GM19438 (cell line): ENCODE results near the gene EHBP1L1.
A peak's percentile ranks its signal among the peaks of the same experiment; 100 is the strongest.
"Not testable (repeated sequence)": the region's sequence is repeated elsewhere in the genome, so short reads cannot be mapped to it uniquely, and the experiment has no call there.

Experiments used
- ATAC-seq: cut with Tn5 transposase; IDR thresholded peaks from one replicate; pipeline ENCODE4 v1.9.1; 2021; ENCODE audit warnings: low read depth; ENCODE audit not compliant: unreplicated experiment

The EHBP1L1 gene

DNA sequence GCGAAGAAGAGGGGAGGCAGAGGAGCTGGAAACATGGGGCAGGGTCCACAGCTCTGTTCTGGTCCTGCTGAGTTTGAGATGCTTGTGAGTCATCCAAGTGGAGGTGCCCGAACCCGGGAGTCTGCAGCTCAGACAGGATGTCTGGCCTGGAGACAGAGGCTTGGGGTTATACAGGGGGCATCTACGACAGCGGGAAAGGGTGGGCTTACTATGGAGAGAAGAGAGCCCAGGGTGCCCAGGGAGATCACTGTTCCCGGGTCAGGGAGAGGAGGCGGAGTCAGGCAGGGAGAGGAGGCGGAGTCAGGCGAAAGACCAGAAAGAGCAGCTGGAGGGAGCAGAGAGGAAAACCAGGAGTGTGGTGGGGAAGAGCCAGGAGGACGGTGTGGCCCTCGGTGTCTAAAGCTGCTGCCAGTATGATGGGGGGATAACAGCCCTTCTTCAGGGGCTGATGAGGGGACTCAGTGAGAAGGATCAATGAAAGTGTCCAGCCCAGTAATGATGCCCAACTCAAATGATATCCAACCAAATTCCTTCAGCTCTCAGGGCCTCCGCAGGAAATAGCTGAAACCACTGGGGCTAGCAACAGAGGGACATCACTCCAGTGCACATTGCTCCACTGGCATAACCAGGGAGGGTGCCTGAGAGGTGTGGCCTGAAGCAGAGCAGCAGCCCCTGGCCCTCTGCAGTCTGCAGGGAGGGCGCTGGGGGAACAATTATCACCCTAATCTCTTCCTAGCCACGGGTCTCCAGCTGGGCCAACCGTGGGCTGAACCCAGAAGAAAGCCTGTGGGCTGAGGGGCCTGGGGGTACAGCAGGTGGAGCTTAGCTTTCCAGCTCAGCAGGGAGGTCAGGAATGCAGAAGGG lies 15.1 kb upstream of the EHBP1L1 start:
- no peak for ATAC-seq

DNA sequence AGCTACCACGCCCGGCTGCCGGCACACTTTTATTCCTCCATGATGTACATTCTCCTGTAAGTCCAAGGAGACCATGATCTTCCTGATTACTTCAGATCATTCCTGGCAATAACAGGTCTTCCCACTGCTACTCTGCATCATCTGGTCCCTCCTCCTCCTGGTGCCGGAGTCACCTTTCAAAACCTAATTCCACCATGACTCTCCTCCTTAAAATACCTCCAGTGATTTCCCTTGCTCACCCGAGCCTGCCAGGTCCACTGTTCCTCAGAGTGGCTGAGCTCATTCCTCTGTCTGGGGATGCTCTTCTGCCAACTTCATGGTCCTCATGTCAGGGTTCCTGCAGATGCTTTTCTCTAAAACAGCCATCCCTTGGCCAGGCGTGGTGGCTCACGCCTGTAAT lies 13.8 kb upstream of the EHBP1L1 start:
- ATAC-seq, result no peak

DNA sequence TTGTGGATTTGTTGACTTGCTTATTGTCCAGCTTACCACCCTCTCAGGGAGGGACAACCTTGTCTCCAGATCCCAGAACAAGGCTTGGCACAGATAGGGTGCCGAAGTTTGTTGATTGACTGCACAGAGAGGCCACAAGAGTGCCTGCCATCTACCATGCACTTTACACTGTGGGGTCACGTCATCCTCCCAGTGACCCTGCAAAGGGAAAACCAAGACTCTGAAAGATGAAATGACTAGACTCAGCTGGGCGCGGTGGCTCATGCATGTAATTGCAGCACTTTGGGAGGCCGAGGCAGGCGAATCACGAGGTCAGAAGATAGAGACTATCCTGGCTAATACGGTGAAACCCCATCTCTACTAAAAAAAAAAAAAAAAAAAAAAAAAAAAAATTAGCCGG lies 13.1 kb upstream of the EHBP1L1 start:
- ATAC-seq, result no peak

DNA sequence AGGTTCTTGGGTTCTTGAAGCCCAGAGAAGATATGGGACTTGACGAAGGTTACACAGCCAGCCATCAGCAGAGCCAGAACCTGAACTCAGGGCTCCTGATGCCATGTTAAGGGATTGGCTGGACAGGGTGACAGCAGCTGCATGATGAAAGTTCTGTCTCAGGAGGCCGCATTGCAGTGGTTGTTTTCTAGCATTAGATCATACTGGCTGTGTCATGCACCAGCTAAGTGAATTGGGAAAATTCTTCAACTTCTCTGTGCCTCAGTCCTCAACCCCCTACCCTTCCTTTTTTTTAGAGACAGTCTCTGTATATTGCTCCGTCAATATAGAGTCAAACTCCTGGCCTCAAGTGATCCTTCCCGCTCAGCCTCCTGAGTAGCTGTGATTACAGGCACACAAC lies 12.3 kb upstream of the EHBP1L1 start:
- no peak for ATAC-seq

DNA sequence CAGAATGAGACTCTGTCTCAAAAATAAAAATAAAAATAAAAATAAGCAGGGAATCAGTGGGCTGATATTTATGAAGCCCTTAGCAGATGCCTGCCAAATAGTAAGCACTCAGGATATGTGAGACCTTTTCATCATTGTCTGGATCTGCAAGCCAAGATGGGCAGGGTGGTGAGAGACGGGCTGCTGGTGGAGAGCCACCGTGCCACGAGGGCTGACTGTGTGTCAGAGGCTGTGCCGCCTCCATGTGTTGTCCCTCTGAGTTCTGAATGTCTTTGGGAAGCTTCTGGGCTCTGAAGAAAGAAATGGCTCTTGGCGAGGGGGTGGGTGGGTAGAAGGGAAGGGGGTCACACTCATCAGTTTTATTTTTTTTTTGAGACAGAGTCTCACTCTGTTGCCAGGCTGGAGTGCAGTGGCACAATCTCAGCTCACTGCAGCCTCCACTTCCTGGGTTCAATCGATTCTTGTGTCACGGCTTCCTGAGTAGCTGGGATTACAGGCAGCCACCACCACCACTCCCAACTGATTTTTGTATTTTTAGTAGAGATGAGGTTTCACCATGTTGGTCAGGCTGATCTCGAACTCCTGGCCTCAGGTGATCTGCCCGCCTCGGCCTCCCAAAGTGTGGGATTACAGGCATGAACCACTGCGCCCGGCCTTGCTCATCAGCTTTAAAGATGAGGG lies 10.8 kb upstream of the EHBP1L1 start:
- ATAC-seq, result not testable (repeated sequence)

DNA sequence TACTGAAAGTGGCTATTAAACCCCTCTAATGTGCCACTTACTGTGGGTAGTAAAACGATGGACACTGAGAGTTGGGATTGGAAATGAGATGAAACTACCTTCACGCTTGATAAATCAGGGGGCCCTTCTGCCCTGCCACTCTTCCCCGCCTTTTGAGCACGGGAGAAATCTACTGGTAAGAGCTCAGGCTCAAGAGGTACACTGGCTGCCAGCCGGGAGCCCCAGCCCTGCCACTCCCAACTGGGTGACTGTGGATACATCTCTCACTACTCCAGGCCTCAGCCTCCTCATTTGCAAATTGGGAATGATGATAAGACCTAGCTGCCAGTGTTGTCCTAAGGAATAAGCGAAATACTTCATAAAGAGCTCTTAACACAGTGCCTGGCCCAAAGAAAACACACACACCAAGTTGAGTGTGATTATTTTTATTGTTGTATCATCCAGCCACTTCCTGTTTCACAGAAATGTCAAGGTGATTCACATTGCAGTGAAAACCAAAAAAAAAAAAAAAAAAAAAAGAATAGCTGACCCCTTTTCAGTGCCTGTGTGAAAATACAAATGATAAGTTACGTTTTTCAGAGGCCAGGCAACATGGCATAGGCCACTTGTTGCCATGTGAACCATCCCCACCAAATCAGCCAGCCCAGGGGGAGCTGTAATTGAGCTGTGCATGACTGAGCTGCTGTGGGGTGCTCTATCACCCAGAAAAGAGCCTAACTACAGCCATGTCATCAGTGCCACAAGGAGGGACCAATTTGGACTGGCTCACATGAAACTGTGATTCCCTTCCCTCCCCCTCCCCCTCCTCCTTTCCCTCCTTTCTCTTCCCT lies 10.0 kb upstream of the EHBP1L1 start:
- no peak for ATAC-seq

DNA sequence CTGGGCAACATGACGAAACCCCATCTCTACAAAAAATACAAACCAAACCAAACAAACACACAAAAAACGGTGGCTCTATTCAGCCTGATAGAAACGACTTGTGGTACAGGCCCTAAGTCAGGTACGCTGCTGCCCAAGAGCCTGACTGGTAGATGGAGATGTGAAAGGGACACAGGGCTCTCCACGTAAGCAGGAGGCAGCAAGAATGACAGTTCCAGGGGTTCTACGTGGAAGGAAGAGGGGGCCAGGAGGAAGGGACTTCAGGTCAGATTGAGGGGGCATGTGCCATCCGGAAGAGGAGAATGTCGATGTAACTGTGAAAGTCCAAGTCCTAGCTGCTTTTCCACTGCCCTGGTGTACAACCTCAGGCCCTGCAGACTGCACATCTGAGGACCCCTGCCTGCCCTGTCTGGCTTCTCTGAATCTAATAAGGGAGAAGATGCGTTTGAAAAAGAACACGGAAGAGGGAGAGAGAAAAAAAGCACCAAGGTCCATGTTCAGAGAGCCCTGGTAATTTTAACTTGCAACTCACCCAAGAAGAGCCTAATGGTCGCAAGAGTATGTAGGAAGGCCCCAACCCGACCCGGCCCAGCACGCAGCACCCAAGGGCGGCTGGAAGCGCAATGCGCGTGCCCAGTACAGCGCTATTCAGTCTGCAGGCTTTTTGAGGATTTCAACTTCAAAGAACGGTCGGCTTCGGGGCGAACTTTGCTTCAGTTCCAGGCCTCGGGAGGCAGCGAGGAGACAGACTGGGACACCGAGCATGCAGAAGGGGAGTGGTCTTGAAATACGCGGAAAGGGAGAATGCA lies 6.5 kb upstream of the EHBP1L1 start:
- ATAC-seq, result peak; percentile 3

DNA sequence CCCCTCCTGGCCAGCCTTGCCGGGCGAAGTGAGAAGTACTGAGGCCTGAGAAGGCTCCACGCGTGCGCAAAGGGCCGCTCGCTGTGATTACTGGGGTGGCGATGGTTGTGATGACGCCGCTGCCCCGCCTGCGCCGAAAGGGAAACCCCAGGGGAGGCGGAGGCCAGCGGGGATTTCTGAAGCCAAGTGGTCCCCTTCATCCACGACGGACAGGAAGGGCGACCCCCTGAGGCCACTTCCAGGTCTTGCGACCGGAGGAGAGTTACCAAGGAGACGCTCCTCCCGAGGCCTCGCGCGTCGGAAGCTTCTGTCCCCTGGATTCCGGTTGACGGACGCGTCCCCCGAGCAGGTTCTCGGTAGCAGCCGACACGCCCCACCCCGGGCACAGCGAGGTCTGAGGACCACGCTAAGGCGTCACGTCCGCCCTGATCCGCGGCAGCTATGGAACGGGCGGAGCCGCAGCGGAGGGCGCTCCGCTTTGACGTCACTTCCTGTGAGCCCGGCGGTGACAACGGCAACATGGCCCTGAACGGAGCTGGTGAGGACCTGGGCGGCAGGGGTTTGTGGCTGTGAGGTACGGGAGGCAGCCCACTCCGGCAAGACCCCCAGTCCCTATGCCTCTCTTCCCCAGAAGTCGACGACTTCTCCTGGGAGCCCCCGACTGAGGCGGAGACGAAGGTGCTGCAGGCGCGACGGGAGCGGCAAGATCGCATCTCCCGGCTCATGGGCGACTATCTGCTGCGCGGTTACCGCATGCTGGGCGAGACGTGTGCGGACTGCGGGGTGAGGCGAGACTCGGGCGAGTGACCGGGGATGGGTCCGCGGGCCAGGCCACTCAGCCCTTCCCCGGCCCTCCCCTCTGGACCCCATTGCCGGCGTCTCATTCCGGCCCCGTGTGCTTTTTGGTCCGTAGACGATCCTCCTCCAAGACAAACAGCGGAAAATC lies 5.6 kb upstream of the EHBP1L1 start, which contains the start of gene ZNRD2:
ZNRD2 (plus strand) TSS at position 505 of the 946 bp plus-strand sequence; CDS start at position 520, 15 bp downstream.
- peak; percentile 51 for ATAC-seq

DNA sequence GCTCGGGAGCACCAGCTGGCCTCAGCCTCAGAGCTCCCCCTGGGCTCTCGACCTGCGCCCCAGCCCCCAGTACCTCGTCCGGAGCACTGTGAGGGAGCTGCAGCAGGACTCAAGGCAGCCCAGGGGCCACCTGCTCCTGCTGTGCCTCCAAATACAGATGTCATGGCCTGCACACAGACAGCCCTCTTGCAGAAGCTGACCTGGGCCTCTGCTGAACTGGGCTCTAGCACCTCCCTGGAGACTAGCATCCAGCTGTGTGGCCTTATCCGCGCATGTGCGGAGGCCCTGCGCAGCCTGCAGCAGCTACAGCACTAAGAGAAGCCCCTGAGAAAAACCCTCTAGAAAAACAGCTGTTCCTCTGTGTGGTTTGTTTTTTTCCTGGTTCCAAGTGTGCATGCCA lies 4.4 kb upstream of the EHBP1L1 start:
- ATAC-seq, result no peak

DNA sequence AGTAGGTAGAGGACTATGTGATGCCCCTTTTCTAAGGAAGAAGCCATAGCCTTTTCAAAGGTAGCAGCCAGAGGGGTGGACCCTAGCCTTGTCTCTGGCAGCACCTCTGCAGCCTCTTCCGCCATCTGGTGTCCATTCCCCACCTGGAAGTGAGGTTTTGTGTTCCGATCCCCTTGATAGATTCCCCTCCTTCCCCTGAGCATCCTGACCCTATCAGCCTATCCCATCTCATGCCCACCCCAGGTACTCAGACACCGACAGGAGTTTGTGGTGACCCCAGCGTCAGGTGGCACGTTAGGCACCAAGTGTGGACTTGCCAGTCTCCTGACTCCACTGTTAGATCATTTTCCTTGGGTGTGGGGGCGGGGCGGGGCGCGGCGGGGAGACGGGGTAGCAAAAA lies 3.9 kb upstream of the EHBP1L1 start:
- no peak for ATAC-seq

DNA sequence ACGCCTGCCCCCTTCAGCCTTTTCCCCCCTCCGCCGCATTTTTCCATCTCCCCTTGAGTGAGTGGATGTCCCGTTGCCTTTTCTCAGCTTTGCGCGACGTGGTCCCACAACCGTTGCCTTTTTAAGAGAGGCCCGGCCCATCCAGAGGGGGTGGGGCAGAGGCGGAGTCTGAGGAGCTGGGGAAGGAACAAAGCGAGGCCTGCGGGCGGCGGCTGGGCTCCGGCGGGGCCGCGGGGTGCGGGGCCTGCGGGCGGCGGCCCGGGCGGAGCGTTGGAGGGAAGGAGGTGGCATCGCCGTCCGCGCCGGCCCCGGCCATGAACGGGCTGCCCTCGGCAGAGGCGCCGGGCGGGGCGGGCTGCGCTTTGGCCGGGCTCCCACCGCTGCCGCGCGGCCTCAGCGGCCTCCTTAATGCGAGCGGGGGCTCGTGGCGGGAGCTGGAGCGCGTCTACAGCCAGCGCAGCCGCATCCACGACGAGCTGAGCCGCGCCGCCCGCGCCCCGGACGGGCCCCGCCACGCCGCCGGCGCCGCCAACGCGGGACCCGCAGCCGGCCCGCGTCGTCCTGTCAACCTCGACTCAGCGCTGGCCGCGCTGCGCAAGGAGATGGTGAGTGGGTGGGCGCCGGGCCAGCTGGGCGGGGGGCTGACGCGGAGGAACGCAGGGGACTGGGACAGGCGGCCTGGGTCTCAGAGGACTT lies 3.3 kb upstream of the EHBP1L1 start, which contains the start of gene FAM89B:
FAM89B (plus strand) TSS at position 183 of the 696 bp plus-strand sequence; CDS start at position 315, 132 bp downstream.
- no peak for ATAC-seq

DNA sequence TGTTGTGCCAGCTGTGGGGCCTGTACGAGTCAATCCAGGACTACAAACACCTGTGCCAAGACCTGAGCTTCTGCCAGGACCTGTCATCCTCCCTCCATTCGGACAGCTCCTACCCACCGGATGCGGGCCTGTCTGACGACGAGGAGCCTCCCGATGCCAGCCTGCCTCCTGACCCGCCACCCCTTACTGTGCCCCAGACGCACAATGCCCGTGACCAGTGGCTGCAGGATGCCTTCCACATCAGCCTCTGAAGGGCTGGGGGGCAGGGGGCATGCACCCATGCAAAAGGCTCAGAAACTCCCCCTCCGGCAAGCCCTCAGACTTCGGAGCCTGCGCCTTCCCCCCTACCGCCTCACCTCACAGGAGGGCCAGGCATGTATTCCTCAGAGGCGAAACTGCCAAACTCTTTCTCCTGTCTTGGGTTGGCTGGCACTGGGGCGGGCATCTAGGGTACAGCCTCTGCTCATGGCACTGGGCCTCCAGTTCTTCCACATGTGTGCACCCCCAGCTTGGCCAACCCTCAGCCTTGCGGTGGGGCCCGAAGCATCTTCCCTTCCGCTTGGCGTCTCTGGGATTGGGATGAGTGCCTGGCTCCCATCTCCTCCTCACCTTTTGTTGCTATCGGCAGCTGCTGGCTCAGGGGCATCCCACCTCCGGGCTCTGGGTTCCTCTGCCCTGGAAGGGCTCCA lies 2.3 kb upstream of the EHBP1L1 start:
- ATAC-seq, result no peak

DNA sequence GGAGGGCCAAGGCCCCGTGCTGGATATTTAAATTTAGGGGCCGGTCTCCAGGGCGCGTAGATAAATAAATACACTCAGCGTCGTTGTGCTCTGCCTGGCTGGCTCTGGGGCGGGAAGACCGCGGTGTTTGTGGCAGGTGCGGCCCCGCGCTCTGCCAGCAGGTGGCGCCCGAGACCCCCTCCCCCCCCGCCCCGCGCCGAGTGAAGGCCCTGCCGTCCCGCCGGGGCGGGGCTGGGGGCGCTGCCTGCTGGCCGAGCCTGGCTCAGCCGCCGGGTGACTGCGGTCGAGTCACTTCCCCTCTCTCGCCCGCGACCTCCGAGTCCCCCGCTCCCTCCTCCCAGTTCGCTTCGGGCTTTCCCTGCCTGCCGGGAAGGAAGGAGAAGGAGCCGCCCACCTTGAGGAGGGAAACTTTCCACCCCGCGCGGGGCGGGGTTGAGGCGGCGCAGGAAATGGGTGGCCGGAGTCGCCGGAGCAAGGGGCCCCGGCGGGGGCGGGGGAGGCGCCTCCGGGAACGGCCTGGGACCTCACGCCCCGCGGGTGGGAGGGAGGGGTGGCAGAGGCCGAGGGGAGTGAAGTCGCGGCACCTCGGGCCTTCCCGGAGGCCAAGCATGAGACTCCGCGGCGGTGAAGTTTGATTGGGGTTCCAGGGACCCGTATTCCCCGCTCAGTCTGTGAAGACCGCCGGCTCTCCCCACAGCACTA lies 1.6 kb upstream of the EHBP1L1 start:
- ATAC-seq, result peak; percentile 27

DNA sequence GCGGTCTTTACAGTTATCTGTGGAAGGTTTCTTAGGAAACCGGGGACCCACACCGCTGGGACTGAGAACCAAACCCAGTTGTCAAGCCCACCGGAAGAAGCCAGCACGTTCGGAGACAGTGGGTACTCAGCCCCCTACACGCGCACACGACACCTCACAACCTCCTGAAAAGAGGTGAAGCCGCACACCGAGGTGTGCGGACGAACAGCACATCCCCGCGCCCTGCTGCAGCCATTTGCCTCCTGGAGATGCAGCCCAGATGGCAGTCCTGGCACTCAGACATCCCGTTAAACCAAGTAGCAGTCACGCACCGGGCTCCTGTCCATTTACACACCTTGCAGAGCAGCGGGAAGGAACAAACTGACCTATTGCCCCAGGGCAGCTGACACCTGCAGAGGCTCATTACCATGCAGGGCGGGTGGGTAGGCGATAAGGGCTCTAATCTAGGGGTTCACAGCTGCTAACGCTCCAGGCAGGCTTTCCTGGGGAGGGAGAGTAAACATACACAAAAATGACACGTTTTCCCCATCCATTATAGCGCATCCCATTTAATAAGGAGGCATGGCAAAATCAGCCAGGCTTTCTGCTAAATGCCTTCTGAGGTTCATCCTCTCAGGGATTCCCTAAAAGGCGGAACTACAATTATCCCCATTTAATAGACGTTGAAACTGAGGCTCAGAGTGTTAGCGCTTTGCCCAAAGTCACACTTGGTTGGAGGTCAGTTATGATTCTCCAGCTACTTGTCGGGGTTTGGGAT lies 864 bp upstream of the EHBP1L1 start:
- ATAC-seq, result no peak

DNA sequence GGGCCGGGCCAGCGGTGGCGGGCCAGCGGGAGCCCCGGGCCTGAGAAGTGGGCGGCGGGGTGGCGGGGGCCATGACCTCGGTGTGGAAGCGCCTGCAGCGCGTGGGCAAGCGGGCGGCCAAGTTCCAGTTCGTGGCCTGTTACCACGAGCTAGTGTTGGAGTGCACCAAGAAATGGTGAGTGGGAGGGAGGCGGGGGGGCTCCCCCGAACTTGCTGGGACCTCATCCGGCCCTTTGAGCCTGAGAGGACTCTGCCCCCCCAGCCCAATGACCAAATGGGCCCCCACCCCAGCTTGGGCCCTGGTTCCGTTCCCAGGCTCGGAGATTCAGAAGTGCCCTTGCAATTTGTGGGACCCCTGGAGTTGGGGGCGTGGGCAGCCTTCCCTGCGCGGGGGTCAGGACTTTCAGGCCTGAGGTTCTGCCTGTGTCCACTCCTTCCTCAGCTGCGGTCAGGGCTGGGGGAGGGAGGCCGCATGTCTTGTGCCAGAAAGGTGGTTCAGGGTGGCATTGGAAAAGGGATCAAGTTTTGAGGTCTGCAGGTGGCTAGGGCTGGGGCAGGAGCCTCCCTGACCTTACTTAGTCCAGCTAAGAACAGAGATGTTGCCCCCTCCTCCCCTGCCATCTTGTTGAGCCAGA lies 496 bp downstream of the EHBP1L1 start:
- no peak for ATAC-seq
